ENCODE measurements around the gene C6orf47.

The C6orf47 gene

GRCh38 chr6:31691564-31692108 is 31.1 kb upstream of the C6orf47 start:
- H3K27me3 ChIP-seq (ENCODE audit: insufficient read depth, insufficient read length): no peaks in the 10 kb centered on the region
- peaks cover 14% of the 10 kb centered on the region for H3K4me1 ChIP-seq (ENCODE audit: insufficient read depth, insufficient read length)
- TF ChIP-seq SUZ12 (IDR thresholded peaks at IDR 0.05; ENCODE audit: extremely low read depth, insufficient read depth, insufficient read length) (no peak), YY1 (IDR thresholded peaks at IDR 0.05; ENCODE audit: insufficient read depth, insufficient read length) (no peak), ZNF274 (IDR thresholded peaks at IDR 0.05; ENCODE audit: low read depth, low read length) (no peak)
- no peak overlapping the region for H3K4me3 ChIP-seq (ENCODE audit: insufficient read length, low read depth)
- H3K36me3 ChIP-seq (ENCODE audit: insufficient read depth, insufficient read length, low read length): peaks cover 74% of the 10 kb centered on the region
- no peaks in the 10 kb centered on the region for H3K9me3 ChIP-seq (ENCODE audit: insufficient read depth, low read length)
- H3K9ac ChIP-seq (ENCODE audit: insufficient read length, low read depth): no peak overlapping the region
- no peak for DNase-seq (ENCODE audit: low read depth, low spot score)

- Histone ChIP-seq H3K9ac (ENCODE audit: insufficient read length, low read depth) (no peak overlapping the region), H3K27me3 (ENCODE audit: insufficient read depth, insufficient read length) (no peaks in the 10 kb centered on the region), H3K4me1 (ENCODE audit: insufficient read depth, insufficient read length) (peaks cover 14% of the 10 kb centered on the region), H3K9me3 (ENCODE audit: insufficient read depth, low read length) (no peaks in the 10 kb centered on the region), H3K4me3 (ENCODE audit: insufficient read length, low read depth) (no peak overlapping the region), H3K36me3 (ENCODE audit: insufficient read depth, insufficient read length, low read length) (peaks cover 75% of the 10 kb centered on the region)
- no peak for DNase-seq (ENCODE audit: low read depth, low spot score)
- no peak for TF ChIP-seq YY1 (IDR thresholded peaks at IDR 0.05; ENCODE audit: insufficient read depth, insufficient read length)
- TF ChIP-seq SUZ12 (IDR thresholded peaks at IDR 0.05; ENCODE audit: extremely low read depth, insufficient read depth, insufficient read length): no peak
- TF ChIP-seq ZNF274 (IDR thresholded peaks at IDR 0.05; ENCODE audit: low read depth, low read length): no peak
Observed at GRCh38 chr6:31691078-31691463, 30.5 kb upstream of the C6orf47 start.

- DNase-seq (ENCODE audit: low read depth, low spot score): no peak
- H3K9me3 ChIP-seq (ENCODE audit: insufficient read depth, low read length): no peaks in the 10 kb centered on the region
- H3K27me3 ChIP-seq (ENCODE audit: insufficient read depth, insufficient read length): no peaks in the 10 kb centered on the region
- H3K4me3 ChIP-seq (ENCODE audit: insufficient read length, low read depth): no peak overlapping the region
- peaks cover 78% of the 10 kb centered on the region for H3K36me3 ChIP-seq (ENCODE audit: insufficient read depth, insufficient read length, low read length)
- TF ChIP-seq YY1 (IDR thresholded peaks at IDR 0.05; ENCODE audit: insufficient read depth, insufficient read length): no peak
- no peak for TF ChIP-seq ZNF274 (IDR thresholded peaks at IDR 0.05; ENCODE audit: low read depth, low read length)
- TF ChIP-seq SUZ12 (IDR thresholded peaks at IDR 0.05; ENCODE audit: extremely low read depth, insufficient read depth, insufficient read length): no peak
- H3K9ac ChIP-seq (ENCODE audit: insufficient read length, low read depth): no peak overlapping the region
- peaks cover 14% of the 10 kb centered on the region for H3K4me1 ChIP-seq (ENCODE audit: insufficient read depth, insufficient read length)
Observed at GRCh38 chr6:31690231-31691077, 29.9 kb upstream of the C6orf47 start.

- TF ChIP-seq SUZ12 (IDR thresholded peaks at IDR 0.05; ENCODE audit: extremely low read depth, insufficient read depth, insufficient read length) (no peak), ZNF274 (IDR thresholded peaks at IDR 0.05; ENCODE audit: low read depth, low read length) (no peak), YY1 (IDR thresholded peaks at IDR 0.05; ENCODE audit: insufficient read depth, insufficient read length) (no peak)
- Histone ChIP-seq H3K9ac (ENCODE audit: insufficient read length, low read depth) (no peak overlapping the region), H3K4me3 (ENCODE audit: insufficient read length, low read depth) (no peak overlapping the region), H3K9me3 (ENCODE audit: insufficient read depth, low read length) (no peaks in the 10 kb centered on the region), H3K4me1 (ENCODE audit: insufficient read depth, insufficient read length) (peaks cover 14% of the 10 kb centered on the region), H3K27me3 (ENCODE audit: insufficient read depth, insufficient read length) (no peaks in the 10 kb centered on the region), H3K36me3 (ENCODE audit: insufficient read depth, insufficient read length, low read length) (peaks cover 75% of the 10 kb centered on the region)
- DNase-seq (ENCODE audit: low read depth, low spot score): no peak
Observed at GRCh38 chr6:31689249-31690110, 28.9 kb upstream of the C6orf47 start.

- Histone ChIP-seq H3K9me3 (ENCODE audit: insufficient read depth, low read length) (no peaks in the 10 kb centered on the region), H3K4me3 (ENCODE audit: insufficient read length, low read depth) (no peak overlapping the region), H3K27me3 (ENCODE audit: insufficient read depth, insufficient read length) (no peaks in the 10 kb centered on the region), H3K36me3 (ENCODE audit: insufficient read depth, insufficient read length, low read length) (peaks cover 78% of the 10 kb centered on the region), H3K9ac (ENCODE audit: insufficient read length, low read depth) (no peak overlapping the region), H3K4me1 (ENCODE audit: insufficient read depth, insufficient read length) (peaks cover 16% of the 10 kb centered on the region)
- DNase-seq (ENCODE audit: low read depth, low spot score): no peak
- no peak for TF ChIP-seq YY1 (IDR thresholded peaks at IDR 0.05; ENCODE audit: insufficient read depth, insufficient read length)
- TF ChIP-seq ZNF274 (IDR thresholded peaks at IDR 0.05; ENCODE audit: low read depth, low read length): no peak
- TF ChIP-seq SUZ12 (IDR thresholded peaks at IDR 0.05; ENCODE audit: extremely low read depth, insufficient read depth, insufficient read length): no peak
Observed at GRCh38 chr6:31687860-31688693, 27.5 kb upstream of the C6orf47 start.

GRCh38 chr6:31687321-31687720 is 26.7 kb upstream of the C6orf47 start:
- no peaks in the 10 kb centered on the region for H3K27me3 ChIP-seq (ENCODE audit: insufficient read depth, insufficient read length)
- peaks cover 16% of the 10 kb centered on the region for H3K4me1 ChIP-seq (ENCODE audit: insufficient read depth, insufficient read length)
- H3K36me3 ChIP-seq (ENCODE audit: insufficient read depth, insufficient read length, low read length): peaks cover 74% of the 10 kb centered on the region
- TF ChIP-seq SUZ12 (IDR thresholded peaks at IDR 0.05; ENCODE audit: extremely low read depth, insufficient read depth, insufficient read length) (no peak), ZNF274 (IDR thresholded peaks at IDR 0.05; ENCODE audit: low read depth, low read length) (no peak), YY1 (IDR thresholded peaks at IDR 0.05; ENCODE audit: insufficient read depth, insufficient read length) (no peak)
- H3K9ac ChIP-seq (ENCODE audit: insufficient read length, low read depth): no peak overlapping the region
- no peak for DNase-seq (ENCODE audit: low read depth, low spot score)
- no peaks in the 10 kb centered on the region for H3K9me3 ChIP-seq (ENCODE audit: insufficient read depth, low read length)
- no peak overlapping the region for H3K4me3 ChIP-seq (ENCODE audit: insufficient read length, low read depth)

Measured in NT2/D1 (cell line).